Melanocyte of skin (primary cell): ENCODE results near the gene IFI27L1. TPM values are rescaled to one million over a fixed set of nuclear protein-coding genes. Genes with fewer than 3 reads are reported as not detected.

Source experiments
- total RNA-seq, 2 donors: library from RNA; depleted of rRNA; stranded (reverse); fragments of >200 nt; gene quantifications; 2 replicates each; pipeline ENCODE4 v1.2.3, GENCODE V29; 2012

Gene IFI27L1
- total RNA-seq = 10 to 100 TPM; 16.7 to 20.3 TPM

GRCh38 chr14:94080621-94081385 is at the start of gene IFI27L1, which contains the start of gene DDX24:
Gene IFI27L1, plus strand, starts transcription at chr14:94081310. Its CDS starts 15,628 bp downstream, at chr14:94096938.
Gene DDX24, minus strand, starts transcription at chr14:94081202. Its CDS starts 1,460 bp downstream, at chr14:94079742.

GRCh38 chr14:94110552-94111181 is 29.6 kb downstream of the IFI27L1 start, which contains the start of gene IFI27:
Gene IFI27, plus strand, starts transcription at chr14:94110736.

GRCh38 chr14:94129111-94129757 is 48.1 kb downstream of the IFI27L1 start, which contains the start of gene IFI27L2:
Gene IFI27L2, minus strand, starts transcription at chr14:94129604. Its CDS starts 40 bp downstream, at chr14:94129564.

Other genes with a start within 250 kb of the IFI27L1 start
- gene FAM181A, start 154.0 kb upstream of the IFI27L1 start, total RNA-seq = not detected
- gene ASB2, start 104.7 kb upstream of the IFI27L1 start, total RNA-seq = 1 to 10 TPM; 1.7 to 3.1 TPM
- gene CCDC197, start 84.0 kb upstream of the IFI27L1 start, total RNA-seq = not detected
- gene OTUB2, start 55.0 kb upstream of the IFI27L1 start, total RNA-seq = 1 to 10 TPM; 1.3 to 2.4 TPM
- 100 to 1,000 TPM; 147 to 153 TPM for gene DDX24, start 108 bp upstream of the IFI27L1 start, total RNA-seq
- gene IFI27, start 29.4 kb downstream of the IFI27L1 start, total RNA-seq = 1,000 to 10,000 TPM; 1,659 to 2,734 TPM
- 100 to 1,000 TPM in 1 of 2 donors, 10 to 100 TPM in 1; 53.6 to 104 TPM for gene IFI27L2, start 48.3 kb downstream of the IFI27L1 start, total RNA-seq
- gene PPP4R4, start 93.0 kb downstream of the IFI27L1 start, total RNA-seq = under 1 TPM in 1 of 2 donors, not detected in 1; 0.34 TPM
- not detected for gene SERPINA10, start 212.0 kb downstream of the IFI27L1 start, total RNA-seq
- gene SERPINA6, start 242.0 kb downstream of the IFI27L1 start, total RNA-seq = not detected